Measurements from ENCODE around the gene PSMD1.

PSMD1 gene

DNA sequence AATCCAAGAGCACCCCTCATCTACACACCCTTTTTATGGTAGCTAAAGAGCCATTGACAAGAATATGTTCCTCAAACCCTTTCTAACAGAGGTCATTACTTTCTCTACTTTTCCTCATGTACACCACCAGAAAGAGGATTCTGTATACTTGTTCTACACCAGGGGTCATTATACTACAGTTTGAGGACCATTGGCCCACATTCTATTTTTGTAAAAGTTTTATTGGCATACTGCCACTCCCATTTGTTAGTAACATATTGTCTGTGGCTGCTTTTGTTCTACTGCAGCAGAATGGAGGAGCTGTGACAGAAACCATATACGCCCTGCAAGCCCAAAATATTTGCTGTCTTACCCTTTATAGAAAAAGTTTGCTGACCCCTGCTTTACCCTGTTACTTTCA lies 53.9 kb downstream of the PSMD1 start:
- TF ChIP-seq, protein P1, sequence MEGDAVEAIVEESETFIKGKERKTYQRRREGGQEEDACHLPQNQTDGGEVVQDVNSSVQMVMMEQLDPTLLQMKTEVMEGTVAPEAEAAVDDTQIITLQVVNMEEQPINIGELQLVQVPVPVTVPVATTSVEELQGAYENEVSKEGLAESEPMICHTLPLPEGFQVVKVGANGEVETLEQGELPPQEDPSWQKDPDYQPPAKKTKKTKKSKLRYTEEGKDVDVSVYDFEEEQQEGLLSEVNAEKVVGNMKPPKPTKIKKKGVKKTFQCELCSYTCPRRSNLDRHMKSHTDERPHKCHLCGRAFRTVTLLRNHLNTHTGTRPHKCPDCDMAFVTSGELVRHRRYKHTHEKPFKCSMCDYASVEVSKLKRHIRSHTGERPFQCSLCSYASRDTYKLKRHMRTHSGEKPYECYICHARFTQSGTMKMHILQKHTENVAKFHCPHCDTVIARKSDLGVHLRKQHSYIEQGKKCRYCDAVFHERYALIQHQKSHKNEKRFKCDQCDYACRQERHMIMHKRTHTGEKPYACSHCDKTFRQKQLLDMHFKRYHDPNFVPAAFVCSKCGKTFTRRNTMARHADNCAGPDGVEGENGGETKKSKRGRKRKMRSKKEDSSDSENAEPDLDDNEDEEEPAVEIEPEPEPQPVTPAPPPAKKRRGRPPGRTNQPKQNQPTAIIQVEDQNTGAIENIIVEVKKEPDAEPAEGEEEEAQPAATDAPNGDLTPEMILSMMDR (conservative IDR thresholded peaks at IDR 0.05): no peak
- no peak overlapping the region for H3K27ac ChIP-seq

DNA sequence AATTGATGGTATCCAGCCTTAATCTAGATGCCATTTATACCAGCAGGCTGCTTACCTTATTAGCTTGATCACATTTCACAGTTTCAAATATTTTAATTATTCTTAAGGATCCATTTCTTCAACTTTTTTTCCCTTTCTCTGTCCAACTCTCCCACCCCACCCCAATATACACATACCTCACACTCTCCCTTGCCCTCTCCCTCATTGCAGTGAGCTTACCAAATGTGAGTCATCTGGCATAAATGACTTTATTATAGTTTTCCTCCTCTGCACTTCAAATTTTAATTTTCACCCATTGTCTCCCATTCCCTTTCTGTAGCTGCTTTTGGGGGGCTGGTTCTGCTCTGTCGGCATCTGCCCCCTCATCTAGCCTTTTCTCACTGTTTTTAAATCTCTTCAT lies 55.3 kb downstream of the PSMD1 start:
- TF ChIP-seq, protein P1 (conservative IDR thresholded peaks at IDR 0.05): no peak
- H3K27ac ChIP-seq: no peak overlapping the region

DNA sequence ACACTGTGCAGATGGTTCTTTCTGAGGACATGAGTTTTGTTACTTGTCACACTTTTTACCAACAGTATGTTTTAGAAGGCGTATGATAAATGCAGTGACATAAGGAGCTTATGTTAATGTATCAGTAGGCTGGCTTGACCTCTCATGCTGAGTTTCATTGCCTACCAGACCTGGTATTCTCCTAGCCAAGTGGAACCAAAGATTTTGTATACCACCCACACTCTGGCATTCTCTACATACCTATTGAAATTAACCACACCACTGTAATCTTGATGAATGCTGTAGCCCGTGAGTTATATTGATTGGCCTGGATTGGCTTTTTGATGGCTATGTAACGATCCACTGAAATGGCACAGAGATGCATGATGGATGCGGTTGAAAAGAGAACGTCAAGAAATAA lies 56.8 kb downstream of the PSMD1 start:
- TF ChIP-seq, protein P1 (conservative IDR thresholded peaks at IDR 0.05): no peak
- no peak overlapping the region for H3K27ac ChIP-seq

DNA sequence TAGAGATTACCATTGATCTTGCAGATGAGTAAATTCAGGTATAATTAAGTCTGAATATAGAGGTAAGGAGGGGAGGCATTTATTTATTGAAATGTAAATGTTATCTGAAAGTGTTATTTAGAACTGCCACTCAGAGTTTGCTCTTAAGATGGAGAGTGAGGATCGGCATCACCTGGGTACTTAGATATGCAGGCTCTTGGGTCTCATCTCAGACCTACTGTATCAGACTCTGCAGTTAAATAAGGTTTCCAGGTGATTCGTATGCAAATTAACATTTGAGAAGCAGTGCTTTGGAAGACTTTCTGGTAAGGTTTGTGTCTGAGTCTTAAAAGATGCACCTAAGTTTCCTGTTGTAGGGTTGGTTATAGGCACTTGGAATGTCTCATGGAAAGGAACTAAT lies 59.0 kb downstream of the PSMD1 start:
- H3K27ac ChIP-seq: no peak overlapping the region
- TF ChIP-seq, protein P1 (conservative IDR thresholded peaks at IDR 0.05): no peak

DNA sequence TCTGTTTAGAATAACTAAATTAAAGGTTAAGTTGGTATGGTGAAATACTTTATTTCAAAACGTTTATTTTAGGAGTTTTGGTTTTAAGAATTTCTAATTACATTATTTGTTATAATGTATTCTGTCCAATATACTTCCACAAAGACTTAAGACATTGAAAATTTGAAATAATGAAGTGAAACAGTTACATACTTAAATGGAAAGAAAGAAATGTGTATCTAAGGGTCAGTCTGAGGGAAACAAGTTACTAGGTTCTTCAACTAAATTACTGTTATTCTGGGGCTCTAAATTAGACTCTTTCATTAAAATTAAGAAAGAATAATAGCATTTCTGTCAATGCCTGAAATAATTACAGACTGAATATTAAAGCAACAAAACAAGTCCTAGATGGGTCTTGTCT lies 60.5 kb downstream of the PSMD1 start:
- TF ChIP-seq, protein P1 (conservative IDR thresholded peaks at IDR 0.05): no peak

DNA sequence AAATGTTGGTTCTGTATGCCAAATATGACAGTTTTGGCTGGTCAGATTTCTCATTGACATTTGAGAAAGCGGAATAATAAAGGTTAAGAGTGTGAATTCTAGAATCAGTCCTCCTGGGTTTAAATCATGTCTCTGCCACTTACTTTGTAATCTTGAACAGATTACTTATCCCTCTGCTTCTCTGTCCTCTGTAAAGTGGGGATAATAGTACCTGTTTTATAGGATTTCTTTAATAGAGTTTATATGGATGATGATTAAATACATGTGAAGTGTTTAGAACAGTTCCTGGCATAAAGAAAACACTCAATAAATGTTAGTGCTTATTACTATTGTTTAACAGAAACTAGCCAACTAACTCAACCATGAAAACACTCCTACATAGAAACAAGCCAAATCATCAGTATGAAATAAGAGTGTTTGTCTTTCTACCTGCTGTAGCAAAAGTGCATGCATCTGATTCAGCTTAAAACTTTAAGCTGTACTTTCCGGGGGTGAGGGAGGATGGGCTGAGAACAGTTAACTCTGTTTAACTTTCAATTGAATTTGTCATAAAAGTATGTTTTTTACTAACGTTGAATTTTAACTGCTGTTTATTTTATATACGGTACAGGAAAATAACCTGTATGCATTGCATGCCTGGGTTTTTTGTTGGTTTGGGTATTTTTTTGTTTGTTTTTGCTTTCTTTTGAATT lies 61.4 kb downstream of the PSMD1 start:
- TF ChIP-seq, protein P1 (conservative IDR thresholded peaks at IDR 0.05): no peak
- no peak overlapping the region; the same call in 1 of the 2 replicates for H3K27ac ChIP-seq

More for the DNA sequence above, 60.5 kb downstream of the PSMD1 start:
- H3K27ac ChIP-seq: no peak overlapping the region

DNA sequence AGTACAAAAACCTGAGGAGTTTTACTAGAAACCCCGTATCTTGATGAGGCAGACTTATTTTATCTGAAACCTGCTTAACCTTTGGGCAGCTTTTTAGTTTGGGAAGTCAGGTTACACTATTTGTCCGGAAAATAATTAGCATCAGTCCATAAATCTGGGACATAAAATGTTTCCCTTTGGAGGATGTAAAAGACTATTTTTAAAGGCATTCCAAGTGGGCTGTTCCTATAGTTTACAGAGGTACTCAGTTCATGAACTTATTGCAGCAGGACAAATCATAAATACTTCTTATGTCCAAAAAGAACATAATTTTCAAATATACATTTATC lies 61.9 kb downstream of the PSMD1 start:
- no peak overlapping the region; the same call in 1 of the 2 replicates for H3K27ac ChIP-seq
- TF ChIP-seq, protein P1 (conservative IDR thresholded peaks at IDR 0.05): no peak

All from VCaP (cell line).